ENCODE data around the gene HIVEP2.

The HIVEP2 gene

DNA sequence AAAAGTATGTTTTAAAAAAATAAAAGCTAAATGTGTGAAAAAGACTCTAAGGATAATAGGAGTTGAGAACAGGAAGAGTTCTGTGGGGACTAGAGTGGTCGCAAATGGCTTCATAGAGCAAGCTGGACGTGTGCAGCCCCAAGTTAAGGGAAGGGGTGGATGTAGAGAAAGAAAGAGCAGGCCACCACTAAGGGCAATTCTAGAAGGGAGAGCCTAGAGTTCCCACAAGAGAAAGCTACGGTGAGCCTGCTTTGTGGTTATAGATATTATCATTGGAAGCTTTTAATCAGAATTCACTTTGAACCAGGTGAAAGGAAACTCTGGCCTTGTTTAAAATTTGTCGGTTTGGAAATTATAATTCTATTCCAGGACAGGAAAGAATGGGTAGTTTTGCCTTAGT is 101.6 kb downstream of the HIVEP2 start:
- Histone ChIP-seq H3K4me3 (ENCODE audit: low read depth in 1 of 2, low read length in 1 of 2) (no peak overlapping the region), H3K27ac (no peak overlapping the region), H3K9me3 (no peaks in the 10 kb centered on the region), H3K27me3 (no peaks in the 10 kb centered on the region), H3K4me1 (ENCODE audit: control insufficient read depth in 1 of 2, insufficient read depth in 1 of 2, low read depth in 1 of 2, low read length in 1 of 2) (peaks cover 39 to 48% of the 10 kb centered on the region in 2 experiments), H3K36me3 (no peaks in the 10 kb centered on the region)
- TF ChIP-seq, protein P1, sequence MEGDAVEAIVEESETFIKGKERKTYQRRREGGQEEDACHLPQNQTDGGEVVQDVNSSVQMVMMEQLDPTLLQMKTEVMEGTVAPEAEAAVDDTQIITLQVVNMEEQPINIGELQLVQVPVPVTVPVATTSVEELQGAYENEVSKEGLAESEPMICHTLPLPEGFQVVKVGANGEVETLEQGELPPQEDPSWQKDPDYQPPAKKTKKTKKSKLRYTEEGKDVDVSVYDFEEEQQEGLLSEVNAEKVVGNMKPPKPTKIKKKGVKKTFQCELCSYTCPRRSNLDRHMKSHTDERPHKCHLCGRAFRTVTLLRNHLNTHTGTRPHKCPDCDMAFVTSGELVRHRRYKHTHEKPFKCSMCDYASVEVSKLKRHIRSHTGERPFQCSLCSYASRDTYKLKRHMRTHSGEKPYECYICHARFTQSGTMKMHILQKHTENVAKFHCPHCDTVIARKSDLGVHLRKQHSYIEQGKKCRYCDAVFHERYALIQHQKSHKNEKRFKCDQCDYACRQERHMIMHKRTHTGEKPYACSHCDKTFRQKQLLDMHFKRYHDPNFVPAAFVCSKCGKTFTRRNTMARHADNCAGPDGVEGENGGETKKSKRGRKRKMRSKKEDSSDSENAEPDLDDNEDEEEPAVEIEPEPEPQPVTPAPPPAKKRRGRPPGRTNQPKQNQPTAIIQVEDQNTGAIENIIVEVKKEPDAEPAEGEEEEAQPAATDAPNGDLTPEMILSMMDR (IDR thresholded peaks at IDR 0.05) = no peak

DNA sequence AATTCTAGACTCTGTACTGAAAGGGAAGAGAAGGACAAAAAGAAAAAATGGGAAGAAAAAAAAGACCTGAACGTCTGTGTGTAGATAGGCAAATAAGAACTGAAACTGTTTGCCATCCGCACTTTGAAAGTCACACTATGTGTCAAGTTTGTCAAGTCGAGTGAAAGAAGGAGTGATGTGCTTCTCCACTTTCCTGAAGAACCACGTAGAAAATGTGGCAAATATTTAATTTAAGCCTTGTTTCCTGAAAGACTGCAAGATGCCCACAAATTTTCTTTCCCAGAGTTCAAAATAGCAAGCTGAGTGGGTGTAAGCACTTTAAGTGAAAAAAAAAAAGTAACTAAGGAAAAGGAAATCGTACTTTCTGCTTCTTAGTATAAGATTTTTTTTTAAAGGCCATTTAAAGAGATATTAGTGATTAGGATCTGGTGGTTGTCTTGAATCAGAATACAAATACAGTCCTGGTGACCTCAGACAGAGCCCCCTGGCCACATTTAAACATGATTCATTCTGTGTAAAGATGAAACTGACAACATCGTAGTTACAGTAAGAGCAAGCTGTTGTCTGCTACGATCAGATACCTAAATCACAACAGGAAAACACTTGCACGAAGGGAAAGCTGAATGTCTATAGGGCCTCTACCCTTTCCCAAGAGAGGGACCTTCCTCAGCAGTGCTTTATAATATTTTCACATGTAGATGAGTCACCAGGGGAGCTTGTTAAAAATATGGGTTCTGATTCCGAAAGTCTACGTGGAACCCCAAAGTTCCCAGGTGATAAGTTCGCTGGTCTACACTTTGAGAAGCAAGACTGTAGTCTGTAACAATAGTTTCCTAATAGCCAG is 102.3 kb downstream of the HIVEP2 start:
- Histone ChIP-seq H3K36me3 (no peaks in the 10 kb centered on the region), H3K4me3 (ENCODE audit: low read depth in 1 of 2, low read length in 1 of 2) (no peak overlapping the region), H3K27me3 (no peaks in the 10 kb centered on the region), H3K27ac (no peak overlapping the region), H3K4me1 (ENCODE audit: control insufficient read depth in 1 of 2, insufficient read depth in 1 of 2, low read depth in 1 of 2, low read length in 1 of 2) (peaks cover 40 to 49% of the 10 kb centered on the region in 2 experiments), H3K9me3 (no peaks in the 10 kb centered on the region)
- TF ChIP-seq, protein P1 (IDR thresholded peaks at IDR 0.05) = no peak

- H3K9me3 ChIP-seq = no peaks in the 10 kb centered on the region
- H3K36me3 ChIP-seq = no peaks in the 10 kb centered on the region
- TF ChIP-seq, protein P1 (IDR thresholded peaks at IDR 0.05) = no peak
- H3K27ac ChIP-seq = no peak overlapping the region
- peaks cover 39 to 48% of the 10 kb centered on the region in 2 experiments for H3K4me1 ChIP-seq (ENCODE audit: control insufficient read depth in 1 of 2, insufficient read depth in 1 of 2, low read depth in 1 of 2, low read length in 1 of 2)
- no peak overlapping the region for H3K4me3 ChIP-seq (ENCODE audit: low read depth in 1 of 2, low read length in 1 of 2)
- H3K27me3 ChIP-seq = no peaks in the 10 kb centered on the region
Observed at GRCh38 chr6:142841915-142842314, 103.1 kb downstream of the HIVEP2 start.

- H3K36me3 ChIP-seq = no peaks in the 10 kb centered on the region
- no peak overlapping the region for H3K4me3 ChIP-seq (ENCODE audit: low read depth in 1 of 2, low read length in 1 of 2)
- no peaks in the 10 kb centered on the region for H3K27me3 ChIP-seq
- TF ChIP-seq, protein P1 (IDR thresholded peaks at IDR 0.05) = no peak
- no peaks in the 10 kb centered on the region for H3K9me3 ChIP-seq
- H3K4me1 ChIP-seq (ENCODE audit: control insufficient read depth in 1 of 2, insufficient read depth in 1 of 2, low read depth in 1 of 2, low read length in 1 of 2) = peaks cover 17 to 25% of the 10 kb centered on the region in 2 experiments
- H3K27ac ChIP-seq = no peak overlapping the region
Observed at GRCh38 chr6:142839686-142840040, 105.3 kb downstream of the HIVEP2 start.

- Histone ChIP-seq H3K4me3 (ENCODE audit: low read depth in 1 of 2, low read length in 1 of 2) (no peak overlapping the region), H3K27me3 (no peaks in the 10 kb centered on the region), H3K36me3 (no peaks in the 10 kb centered on the region), H3K27ac (no peak overlapping the region), H3K4me1 (ENCODE audit: control insufficient read depth in 1 of 2, insufficient read depth in 1 of 2, low read depth in 1 of 2, low read length in 1 of 2) (peaks cover 11 to 19% of the 10 kb centered on the region in 2 experiments), H3K9me3 (no peaks in the 10 kb centered on the region)
- TF ChIP-seq, protein P1 (IDR thresholded peaks at IDR 0.05) = no peak
Observed at GRCh38 chr6:142838821-142839685, 105.9 kb downstream of the HIVEP2 start.
